Colonic mucosa (tissue), 4 donors: ENCODE results near the gene GRIN1. TPM values are rescaled to one million over a fixed set of nuclear protein-coding genes. Genes with fewer than 3 reads are reported as not detected.

ENCODE experiments used
- DNase-seq: peaks from one replicate; pipeline ENCODE4 v3.0.0-alpha.2; 2020
- H3K27ac ChIP-seq: fragments of 200-600 bp; one replicate; pipeline ENCODE4 v1.8.0; 2021
- H3K27me3 ChIP-seq: fragments of 200-600 bp; one replicate; pipeline ENCODE4 v1.8.0; 2021
- H3K36me3 ChIP-seq: fragments of 200-600 bp; one replicate; pipeline ENCODE4 v1.8.0; 2021
- H3K4me1 ChIP-seq: fragments of 200-600 bp; one replicate; pipeline ENCODE4 v1.8.0; 2021; ENCODE audit warnings: mild to moderate bottlenecking
- H3K4me3 ChIP-seq: fragments of 200-600 bp; one replicate; pipeline ENCODE4 v1.8.0; 2021
- H3K9ac ChIP-seq, 2 donors: one replicate each; pipeline ENCODE4 v1.7.0; 2013; ENCODE audit warnings: control low read depth in 2 of 2, low read depth in 2 of 2, low read length in 2 of 2
- H3K9me3 ChIP-seq: fragments of 200-600 bp; one replicate; pipeline ENCODE4 v1.8.0; 2021
- CTCF ChIP-seq: fragments of 200-600 bp; IDR thresholded peaks from one replicate; pipeline ENCODE4 v1.8.0; 2022; ENCODE audit warnings: antibody characterized with exemption, mild to moderate bottlenecking
- intact Hi-C: fragments of 100-400 bp; cut with DNase I; formaldehyde crosslinking; loops from one replicate; pipeline ENCODE4 v1.14.1; 2022
- total RNA-seq, 2 donors: library from RNA; stranded (reverse); fragmentation: NEBNext Ultra II Directional in 1 of 2; extraction: Animal tissue kit (Norgen Biotek cat#: 25700) in 1 of 2; gene quantifications; one replicate each; pipeline ENCODE4 v1.2.1, GENCODE V29; 2021
- donor health status: healthy.
- donor health status: DM: no; HTN: no; CAD: no.
- donor health status: DM: no; HTN: no; CAD: no.

The GRIN1 gene
- total RNA-seq, 2 donors from 2014 or later, result 0.47 to 0.93 TPM

- Histone ChIP-seq H3K27ac (peak overlapping the region; percentile 50), H3K9ac (peak overlapping the region; percentile 18 to 51), H3K27me3 (no peaks in the 10 kb centered on the region), H3K9me3 (no peaks in the 10 kb centered on the region), H3K36me3 (no peaks in the 10 kb centered on the region), H3K4me1 (peaks cover 6% of the 10 kb centered on the region), H3K4me3 (peak overlapping the region; percentile 6)
- TF ChIP-seq CTCF, result no peak
- DNase-seq, result peak; percentile 36
- intact Hi-C loops, result no loop called here
Measured at GRCh38 chr9:137127301-137128157, 11.4 kb upstream of the GRIN1 start.

- H3K27ac ChIP-seq, result no peak overlapping the region
- peak overlapping the region; percentile 66 for H3K4me3 ChIP-seq
- DNase-seq, result no peak
- intact Hi-C loops, result no loop called here
- peak overlapping the region; percentile 72 for H3K9ac ChIP-seq
- no peak for TF ChIP-seq CTCF
- H3K4me1 ChIP-seq, result peaks cover 6% of the 10 kb centered on the region
- no peaks in the 10 kb centered on the region for H3K36me3 ChIP-seq
- H3K9me3 ChIP-seq, result no peaks in the 10 kb centered on the region
- H3K27me3 ChIP-seq, result no peaks in the 10 kb centered on the region
Measured at GRCh38 chr9:137128158-137128861, 10.6 kb upstream of the GRIN1 start.

- DNase-seq, result peak; percentile 33
- Histone ChIP-seq H3K4me3 (peak overlapping the region; percentile 66), H3K4me1 (peaks cover 6% of the 10 kb centered on the region), H3K27ac (peak overlapping the region; percentile 40), H3K36me3 (no peaks in the 10 kb centered on the region), H3K27me3 (no peaks in the 10 kb centered on the region), H3K9ac (peak overlapping the region; percentile 72), H3K9me3 (no peaks in the 10 kb centered on the region)
- TF ChIP-seq CTCF, result no peak
- intact Hi-C loops, result no loop called here
Measured at GRCh38 chr9:137128862-137129455, 10.0 kb upstream of the GRIN1 start.

GRCh38 chr9:137129456-137130175, 9.3 kb upstream of the GRIN1 start:
- Histone ChIP-seq H3K27me3 (no peaks in the 10 kb centered on the region), H3K9ac (peak overlapping the region; percentile 72), H3K36me3 (no peaks in the 10 kb centered on the region), H3K27ac (peak overlapping the region; percentile 40), H3K4me3 (peak overlapping the region; percentile 66), H3K4me1 (peaks cover 6% of the 10 kb centered on the region), H3K9me3 (no peaks in the 10 kb centered on the region)
- DNase-seq, result peak; percentile 91
- TF ChIP-seq CTCF, result no peak
- intact Hi-C loops, result no loop called here

- Histone ChIP-seq H3K9ac (no peak overlapping the region), H3K4me1 (peaks cover 6% of the 10 kb centered on the region), H3K36me3 (no peaks in the 10 kb centered on the region), H3K27ac (peak overlapping the region; percentile 40), H3K27me3 (no peaks in the 10 kb centered on the region), H3K4me3 (peak overlapping the region; percentile 66), H3K9me3 (no peaks in the 10 kb centered on the region)
- intact Hi-C loops, result no loop called here
- DNase-seq, result no peak
- no peak for TF ChIP-seq CTCF
Measured at GRCh38 chr9:137130176-137130755, 8.7 kb upstream of the GRIN1 start.
